GM19193 (cell line): ENCODE measurements around the gene VWC2.

Experiments used
- POLR2A ChIP-seq: IDR thresholded peaks from 4 replicates; pipeline ENCODE4 v1.6.1; 2011; ENCODE audit not compliant: insufficient read depth, insufficient read length; ENCODE audit errors: extremely low read depth

VWC2 gene

DNA sequence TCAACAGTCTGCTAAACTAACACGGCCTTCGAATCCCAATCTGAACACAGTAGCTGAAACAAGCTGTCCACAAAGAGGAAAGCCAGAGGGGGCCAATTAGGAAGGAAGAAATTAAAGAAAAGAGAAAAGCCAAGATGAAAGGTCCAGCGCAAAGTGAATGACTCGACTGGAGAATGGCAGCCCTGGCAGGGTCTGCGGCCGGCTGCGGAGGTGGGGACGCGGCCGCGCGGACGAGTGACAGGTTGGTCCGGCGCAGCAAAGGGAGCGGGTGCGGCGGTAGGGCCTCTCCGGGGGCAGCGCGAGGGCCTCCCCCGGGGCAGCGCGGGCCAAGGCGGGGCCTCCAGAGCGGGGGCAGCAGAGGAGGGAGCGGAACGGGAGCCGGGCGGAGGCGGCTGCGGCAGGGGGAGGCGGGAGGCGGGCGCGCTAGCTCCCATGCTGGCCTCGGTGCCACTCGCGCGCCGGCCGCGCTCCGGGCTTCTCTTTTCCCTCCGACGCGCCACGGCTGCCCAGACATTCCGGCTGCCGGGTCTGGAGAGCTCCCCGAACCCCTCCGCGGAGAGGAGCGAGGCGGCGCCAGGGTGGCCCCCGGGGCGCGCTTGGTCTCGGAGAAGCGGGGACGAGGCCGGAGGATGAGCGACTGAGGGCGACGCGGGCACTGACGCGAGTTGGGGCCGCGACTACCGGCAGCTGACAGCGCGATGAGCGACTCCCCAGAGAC is at the start of gene VWC2:
TSS of gene VWC2 (plus strand) at position 421 of the 718 bp plus-strand sequence. CDS start 1,798 bp downstream, outside the sequence.
- TF ChIP-seq POLR2A = no peak

DNA sequence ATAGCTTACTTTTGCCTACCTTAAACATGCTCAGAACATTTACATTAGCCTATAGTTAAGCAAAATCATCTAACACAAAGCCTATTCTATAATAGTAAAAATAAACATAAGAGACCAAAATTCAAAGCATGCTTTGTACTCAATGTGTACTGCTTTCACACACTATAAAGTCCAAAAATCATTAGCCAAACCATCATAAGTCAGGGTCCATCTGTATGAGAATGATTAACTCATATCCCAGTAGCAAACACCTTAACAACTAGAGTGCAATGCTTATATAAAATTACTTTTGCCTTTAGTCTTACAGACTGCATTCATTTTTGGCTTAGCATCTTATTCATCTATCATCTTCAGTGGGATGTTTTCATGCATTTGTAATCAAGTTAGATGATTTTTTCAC is 49.4 kb upstream of the VWC2 start:
- no peak for TF ChIP-seq POLR2A

DNA sequence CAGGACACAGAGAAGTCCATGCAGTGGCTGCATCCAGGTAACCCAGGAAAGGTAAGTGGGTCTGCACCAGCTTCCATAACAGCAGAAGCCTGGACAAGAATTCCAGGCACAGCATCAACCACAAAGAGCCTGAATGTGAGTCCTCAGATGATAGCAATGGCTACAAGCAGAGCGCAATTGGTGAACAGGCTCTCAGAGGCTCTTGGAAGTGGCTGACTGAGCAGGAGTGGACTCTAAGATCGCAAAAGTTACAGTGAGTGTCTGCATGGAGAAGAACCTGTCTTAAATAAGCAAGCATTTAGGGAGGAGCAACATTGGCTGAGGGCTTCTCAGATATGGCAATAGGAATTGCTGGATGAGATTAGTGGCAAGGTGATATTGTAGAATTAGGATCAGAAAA is 41.6 kb upstream of the VWC2 start:
- no peak for TF ChIP-seq POLR2A

DNA sequence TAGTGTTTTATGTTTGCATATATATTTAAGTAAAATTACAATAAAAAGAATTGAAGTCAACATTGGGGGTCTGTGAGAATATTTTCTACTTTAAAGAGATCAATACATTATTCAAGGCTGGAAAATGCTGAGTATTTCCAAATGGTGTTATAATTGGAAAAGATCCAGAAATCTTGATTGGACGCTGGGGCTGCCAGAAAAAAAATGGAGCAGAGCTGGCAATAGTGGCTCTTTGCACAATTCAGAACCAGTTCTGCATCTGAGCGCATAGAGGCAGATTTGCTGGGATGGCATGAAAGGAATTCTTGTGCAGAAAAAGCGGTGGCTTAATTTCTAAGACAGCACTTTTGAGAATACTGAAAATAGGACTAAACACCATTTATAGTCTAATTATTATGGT is 10.8 kb upstream of the VWC2 start:
- TF ChIP-seq POLR2A = no peak

DNA sequence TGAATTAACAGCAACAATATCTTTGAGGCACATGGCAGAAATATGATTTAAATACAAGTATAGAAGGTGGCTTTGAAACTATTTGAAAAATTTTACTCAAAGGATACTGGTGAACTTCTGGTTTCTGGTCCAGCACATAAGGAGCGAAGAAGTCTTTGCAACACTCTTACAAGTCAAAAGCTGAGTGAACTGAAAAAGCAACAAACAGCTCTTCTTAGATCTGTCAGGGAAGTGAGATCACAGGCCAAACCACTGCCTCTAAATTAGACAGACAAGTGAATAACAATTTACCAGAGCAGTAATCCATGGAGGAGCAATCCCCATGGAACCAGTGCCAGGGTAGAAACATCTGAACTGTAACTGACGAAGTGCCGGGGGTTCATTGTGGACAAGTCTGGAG is 9.6 kb upstream of the VWC2 start:
- TF ChIP-seq POLR2A = no peak

DNA sequence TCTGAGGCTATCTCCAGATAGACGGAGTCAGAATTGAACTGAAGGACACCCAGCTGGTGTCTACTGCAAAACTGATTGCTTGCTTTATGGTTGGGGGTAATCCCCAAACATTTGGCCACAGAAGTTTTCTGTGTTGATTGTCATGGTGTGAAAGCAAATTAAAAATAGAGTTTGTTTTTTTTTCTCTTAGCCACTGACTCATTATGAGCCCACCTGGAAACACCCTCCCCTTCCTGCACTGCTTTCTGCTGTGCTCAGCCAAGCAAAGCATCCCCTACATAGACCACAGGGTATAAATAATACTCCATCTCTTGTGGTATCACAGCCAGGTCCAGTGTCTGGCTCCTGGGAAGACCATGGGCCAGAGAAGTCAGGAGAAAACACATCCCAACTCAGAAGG is 6.5 kb upstream of the VWC2 start:
- no peak for TF ChIP-seq POLR2A

DNA sequence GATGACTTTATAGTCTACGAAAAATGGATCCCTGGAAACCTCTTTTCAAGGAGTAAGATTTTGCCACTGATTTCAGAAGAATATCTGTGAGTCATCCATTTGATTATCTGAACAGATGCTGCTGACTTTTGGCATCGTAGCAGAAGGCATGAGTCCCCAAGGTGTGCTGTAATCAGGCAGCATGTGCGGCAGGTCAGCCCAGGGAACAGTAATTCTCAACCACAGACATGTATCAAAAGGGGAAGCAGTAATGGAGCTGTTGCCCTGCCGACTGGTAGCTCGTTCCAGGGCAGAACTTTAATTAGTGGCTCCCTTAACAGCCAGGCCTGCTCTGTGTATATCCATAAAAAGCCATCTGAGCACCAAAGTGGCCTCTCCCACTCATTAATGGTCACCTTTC is 5.7 kb upstream of the VWC2 start:
- no peak for TF ChIP-seq POLR2A

DNA sequence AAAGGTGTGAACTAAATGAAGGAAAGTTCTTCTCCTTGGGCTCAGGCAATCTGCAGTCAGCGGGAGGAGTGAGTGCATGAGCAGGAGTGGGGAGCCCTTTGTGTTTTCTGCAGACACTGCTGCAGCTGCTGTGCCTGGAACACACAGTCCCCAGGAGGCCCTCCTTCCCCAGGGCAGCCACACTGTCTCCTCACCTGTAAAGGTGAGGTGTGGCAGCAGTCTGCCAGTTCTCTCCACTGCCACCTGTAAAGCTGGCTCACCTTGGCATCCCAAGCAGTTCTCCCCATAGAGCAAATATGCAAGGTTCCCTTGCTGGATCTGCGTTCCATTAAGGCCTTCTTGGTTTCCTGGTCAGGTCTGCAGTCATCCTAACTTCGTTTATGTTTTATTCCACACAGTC is 5.2 kb upstream of the VWC2 start:
- no peak for TF ChIP-seq POLR2A

DNA sequence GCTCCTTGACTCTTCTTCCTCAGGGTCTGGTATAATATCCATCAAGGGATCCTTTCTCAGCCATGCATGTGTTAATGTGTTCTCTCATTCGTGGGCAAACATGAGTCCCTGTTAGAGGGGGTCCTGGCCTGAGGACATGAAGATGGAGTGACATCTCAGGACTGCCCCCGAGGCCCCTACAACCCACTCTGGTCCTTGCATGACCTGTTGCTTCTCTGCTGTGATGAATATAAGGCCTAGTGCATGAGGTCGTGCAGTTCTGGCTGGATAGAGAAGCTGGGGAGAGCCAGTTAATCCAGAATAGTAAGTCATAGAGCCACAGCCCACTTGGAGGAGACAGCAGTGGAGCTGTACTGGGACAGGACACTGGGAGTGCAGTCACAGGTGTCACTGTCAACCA is 4.6 kb upstream of the VWC2 start:
- TF ChIP-seq POLR2A = no peak

DNA sequence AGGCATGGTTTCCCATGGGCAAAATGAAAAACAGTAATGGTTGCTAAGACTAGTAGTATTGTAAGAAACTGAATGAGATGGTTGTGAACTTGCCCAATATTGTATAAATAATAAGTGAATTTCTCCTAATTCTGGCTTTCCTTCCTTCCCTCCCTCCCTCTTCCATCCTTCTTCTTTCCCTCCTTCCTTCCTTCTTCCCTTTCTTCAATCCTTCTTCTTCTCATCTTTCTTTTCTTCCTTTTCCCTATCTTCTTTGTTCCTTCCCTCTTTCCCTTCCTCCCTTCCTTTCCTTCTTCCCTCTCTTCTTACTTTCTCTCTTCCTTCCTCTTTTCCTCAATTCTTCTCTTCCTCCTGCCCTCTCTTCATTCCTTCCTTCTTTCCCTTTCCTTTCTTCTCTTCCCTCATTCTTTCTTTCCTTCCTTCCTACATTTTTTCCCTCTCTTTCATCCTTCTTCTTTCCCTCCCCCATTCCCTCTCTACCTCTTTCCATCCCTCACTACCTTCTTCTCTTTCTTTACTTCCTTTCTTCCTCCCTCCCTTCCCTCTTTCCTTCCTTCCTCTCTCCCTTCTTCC is 4.1 kb upstream of the VWC2 start:
- TF ChIP-seq POLR2A = no peak

DNA sequence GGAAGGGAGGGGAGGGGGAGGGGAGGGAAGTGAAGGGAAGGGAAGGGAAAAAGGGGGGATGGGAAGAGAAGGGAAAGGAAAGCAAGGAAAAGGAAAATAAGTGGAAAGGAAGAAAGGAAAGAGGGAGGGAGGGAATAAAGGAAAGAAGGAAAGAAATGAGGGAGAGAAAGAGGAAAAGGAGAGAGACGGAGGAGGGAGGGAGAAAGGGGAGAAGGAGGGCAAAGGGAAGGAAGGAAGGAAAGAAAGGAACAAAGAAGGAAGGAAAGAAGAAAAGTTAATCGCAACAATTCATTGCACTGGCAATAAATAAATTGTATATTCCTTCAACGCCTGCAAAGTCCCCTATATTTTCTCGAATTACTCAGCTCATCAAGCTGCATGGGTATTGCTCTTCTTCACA is 2.6 kb upstream of the VWC2 start:
- no peak for TF ChIP-seq POLR2A

DNA sequence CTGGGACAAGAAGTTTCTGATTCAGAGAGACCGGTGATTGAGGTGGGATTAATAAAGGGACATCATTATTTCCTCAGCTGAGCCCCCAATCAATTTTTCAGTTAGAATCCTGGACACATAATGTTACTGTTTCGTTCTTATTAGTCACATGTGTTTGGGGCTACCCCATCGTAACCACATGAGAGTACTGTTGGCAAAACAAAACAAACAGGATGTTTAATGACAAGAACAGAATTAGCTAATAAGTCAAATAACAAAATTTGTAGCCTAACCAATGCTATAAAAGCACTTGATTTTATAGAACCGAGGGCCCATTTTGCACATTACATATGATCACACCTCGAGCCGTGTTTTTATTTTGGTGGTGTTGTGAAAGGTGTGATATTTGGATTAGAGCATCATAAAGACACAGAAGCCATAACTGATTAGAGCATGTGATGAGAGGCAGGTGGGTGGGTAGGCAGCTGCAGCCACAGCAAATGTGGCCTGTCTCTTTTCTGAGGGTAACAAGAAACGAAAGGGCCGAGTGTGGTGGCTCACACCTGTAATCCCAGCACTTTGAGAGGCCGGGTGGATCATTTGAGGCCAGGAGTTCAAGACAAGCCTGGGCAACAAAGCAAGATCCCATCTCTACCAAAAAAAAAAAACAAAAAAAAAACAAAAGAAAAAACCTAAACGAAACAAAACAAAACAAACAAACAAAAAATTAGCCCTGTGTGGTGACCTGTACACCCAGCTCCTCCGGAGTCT is 1.8 kb upstream of the VWC2 start:
- no peak for TF ChIP-seq POLR2A

DNA sequence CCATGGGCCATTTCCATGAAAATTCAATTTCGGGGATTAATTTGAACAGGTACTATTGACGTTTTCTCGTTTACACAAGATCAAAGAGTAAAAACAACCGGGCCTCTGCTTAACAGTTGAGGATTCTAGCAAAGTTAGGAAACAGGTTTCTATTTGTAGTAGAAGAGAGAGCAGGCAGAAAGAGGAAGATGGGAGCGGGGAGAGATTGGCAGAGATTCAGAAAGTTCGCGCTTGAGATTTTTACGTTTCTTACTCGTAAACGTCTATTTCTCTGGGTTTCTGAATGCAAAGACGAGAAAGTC is 571 bp upstream of the VWC2 start:
- TF ChIP-seq POLR2A = no peak

DNA sequence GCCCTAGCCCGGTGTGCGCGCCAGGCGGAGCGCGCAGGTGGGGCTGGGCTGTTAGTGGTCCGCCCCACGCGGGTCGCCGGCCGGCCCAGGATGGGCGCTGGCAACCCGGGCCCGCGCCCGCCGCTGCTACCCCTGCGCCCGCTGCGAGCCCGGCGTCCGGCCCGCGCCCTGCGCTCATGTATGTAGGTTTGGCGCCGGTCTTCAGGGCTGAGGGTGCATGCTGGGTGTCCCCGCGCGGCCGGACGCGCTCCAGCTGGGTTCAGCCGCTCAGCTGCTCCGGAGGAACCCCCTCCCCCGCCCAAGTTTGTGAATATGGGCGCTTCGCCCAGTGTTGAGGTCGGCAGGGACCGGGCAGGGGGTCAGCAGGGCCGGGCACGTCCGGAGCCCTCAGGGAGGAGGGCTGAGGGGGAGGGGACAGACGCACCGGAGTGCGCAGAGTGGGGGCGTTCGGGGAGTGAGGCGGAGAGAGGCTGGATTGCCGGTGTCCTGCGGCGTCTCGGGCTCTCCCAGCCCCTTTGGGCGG is 559 bp downstream of the VWC2 start:
- TF ChIP-seq POLR2A = no peak

DNA sequence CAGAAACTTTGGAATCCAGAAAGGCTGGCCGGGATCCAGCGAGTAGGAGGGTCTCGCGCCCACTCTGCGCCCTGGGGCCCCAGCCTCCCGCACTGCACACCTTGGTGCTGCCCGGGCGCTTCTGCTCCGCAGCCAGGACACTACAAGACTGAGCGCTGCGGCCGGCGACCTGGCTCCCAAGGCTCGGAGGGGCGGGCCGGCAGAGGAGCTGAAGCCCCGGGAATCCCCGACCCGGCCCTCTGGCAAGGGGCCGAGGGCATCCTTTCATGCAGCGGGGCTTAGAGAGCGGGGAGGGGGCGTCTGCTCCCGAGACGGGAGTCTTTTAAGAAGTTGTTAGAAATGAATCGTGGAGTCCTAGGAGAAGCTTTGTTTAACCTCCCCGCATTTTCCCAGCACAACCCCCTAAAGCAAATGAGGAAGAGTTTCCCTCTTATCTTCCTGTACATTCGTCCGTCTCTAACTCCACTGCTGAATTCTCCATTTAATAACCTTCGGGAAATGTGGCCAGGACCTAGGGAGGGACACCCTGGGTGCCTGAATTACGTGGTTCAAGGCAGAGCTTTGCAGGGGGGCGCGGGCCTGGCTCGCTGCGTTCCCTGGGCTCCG is 1.1 kb downstream of the VWC2 start:
- TF ChIP-seq POLR2A = no peak
